ENCODE measurements around the gene TERC.

TERC gene

GRCh38 chr3:169764882-169765612 is at the start of gene TERC:
Gene TERC (minus strand): TSS chr3:169765060.
- peak; percentile 86 for DNase-seq

- DNase-seq = peak; percentile 40
Measured at GRCh38 chr3:169813757-169814517, 49.1 kb upstream of the TERC start.

- DNase-seq = no peak
Measured at GRCh38 chr3:169813278-169813677, 48.4 kb upstream of the TERC start.

DNA sequence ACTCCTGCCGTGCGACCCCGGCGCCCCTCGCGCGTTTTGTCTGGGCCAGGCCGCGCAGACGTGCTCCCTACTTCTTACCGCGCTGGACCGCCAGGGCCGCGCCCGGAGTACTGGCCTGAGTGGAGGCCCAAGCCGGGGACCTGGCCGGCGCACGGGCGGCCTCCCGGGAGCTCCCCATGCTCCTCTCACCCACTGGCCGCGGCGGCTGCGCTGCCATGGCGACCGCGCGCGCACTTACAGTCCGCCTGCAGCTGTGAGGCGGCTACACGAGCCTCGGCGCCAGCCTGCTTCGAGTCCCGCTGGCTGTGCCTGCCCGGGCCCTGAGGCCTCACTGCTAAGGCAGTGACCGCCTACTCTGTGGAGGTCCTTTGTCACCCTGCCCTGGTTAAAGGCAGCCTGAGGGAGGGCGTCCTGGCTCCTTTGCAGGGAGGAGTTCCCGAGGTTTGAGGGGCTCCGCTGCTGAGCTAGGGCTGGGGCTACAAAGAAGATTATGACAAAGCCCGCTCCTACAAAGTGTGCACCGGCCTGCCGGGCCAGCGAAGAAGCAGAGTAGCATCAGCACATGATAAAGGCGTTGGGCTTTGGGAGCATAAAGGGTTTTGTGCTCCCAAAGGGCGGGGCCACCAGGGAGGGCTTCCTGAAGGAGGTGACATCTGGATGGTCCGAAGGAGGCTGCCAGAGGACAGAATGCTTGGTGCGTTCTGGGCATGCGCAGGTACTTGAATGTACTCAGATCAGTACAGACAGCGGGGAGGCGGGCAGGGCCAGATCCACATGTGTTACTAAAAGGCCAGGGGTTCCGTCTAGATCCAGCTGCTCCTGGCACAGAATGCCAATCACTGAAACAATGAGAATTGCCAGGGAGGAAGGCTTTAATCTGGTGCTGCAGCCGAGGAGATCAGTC is 47.7 kb upstream of the TERC start, which contains the start of the genes LRRC34 and LRRIQ4:
Gene LRRC34, minus strand, starts transcription at position 573 of the 904 bp plus-strand sequence. Its CDS starts 356 bp downstream, at position 217.
Gene LRRIQ4, plus strand, starts transcription at position 539 of the 904 bp plus-strand sequence. CDS start 9,052 bp downstream, outside the sequence.
- DNase-seq = peak; percentile 70

DNA sequence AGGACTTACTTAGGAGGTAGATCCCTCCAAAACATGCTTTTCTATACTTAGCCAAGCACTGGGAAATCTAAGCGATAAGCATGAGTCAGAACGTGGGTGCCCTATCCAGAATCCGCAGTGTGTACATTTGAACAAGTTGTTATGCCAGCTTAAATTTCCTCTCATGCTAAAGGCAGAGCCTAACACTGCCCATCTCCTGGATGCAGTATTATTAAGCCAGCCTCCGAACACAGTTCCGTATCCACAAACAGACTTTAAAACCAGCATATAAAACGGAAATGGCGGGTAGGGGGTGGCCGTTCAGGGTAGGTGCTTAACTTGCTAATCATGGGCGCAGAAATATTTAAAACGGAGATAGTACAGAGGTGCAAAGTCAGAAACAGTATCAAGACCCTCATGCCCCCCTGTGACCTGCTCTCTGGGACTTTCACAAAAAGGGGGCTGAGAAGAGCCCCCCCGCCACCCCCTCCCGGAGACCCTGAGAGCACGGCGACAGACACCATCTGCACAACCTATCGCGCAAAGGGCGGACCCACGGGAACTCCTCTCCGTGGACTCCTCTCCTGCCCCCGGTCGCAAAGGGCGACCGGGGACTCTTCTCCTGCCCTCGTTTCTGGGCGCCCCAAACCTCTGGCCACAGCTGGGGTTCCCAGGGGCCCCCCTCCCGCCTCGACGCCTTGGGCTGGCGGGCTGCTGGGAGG is 46.9 kb upstream of the TERC start:
- peak; percentile 37 for DNase-seq

GRCh38 chr3:169809230-169809795 is 44.5 kb upstream of the TERC start:
- DNase-seq = no peak

DNA sequence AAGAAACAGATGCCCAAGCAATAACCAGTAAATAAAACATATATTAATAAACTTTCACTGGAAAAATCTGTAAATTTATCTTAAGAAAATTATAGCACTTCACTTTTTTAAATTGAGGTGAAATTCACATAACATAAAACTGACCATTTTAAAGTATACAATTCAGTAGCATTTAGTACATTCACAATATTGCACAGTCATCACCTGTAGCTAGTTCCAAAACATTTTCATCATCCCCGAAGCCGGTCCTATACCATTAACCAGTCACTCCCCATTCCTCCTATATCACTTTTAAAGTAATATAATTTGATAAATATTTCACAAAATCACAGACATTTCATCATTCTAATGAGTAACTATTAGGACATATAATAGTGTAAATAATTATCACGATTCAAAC is 39.8 kb upstream of the TERC start:
- no peak for DNase-seq

GRCh38 chr3:169792359-169792758 is 27.5 kb upstream of the TERC start:
- DNase-seq = no peak

GRCh38 chr3:169790687-169791429 is 26.0 kb upstream of the TERC start:
- DNase-seq = no peak

DNA sequence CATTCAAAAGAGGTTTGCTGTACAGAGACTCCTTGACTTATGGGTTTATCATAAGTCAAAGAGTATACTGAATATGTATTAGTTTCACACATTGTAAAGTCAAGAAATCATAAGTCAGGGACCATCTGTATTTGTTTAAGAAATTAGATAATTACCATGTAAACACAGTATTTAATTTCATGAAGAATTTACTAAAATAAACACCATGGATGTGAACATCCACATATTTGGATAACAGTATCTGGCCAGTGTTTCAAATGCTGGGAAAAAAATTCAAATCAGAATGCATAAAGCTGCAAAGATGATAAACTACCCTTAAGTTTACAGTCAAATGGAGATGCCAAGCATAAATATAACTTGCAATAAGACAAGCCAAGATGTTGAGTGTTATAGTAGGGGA is 25.4 kb upstream of the TERC start:
- no peak for DNase-seq

DNA sequence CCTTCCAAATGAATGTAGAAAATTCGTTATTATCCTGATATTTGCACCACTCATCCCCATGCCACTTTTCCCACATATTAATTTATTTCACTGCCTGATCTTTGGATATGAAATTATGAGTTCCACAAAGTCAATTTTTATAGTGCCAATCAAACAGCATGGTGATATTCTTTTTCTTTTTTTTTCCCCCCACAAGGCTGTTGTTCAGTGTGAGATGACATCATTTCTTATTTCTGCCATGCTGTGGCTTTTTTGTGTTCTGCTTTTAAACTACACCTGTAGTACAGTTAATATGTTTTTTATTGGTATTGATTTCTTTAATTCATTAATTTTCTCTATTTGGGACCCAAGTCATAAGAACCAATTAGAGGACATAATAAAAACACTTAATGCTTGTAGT is 22.9 kb upstream of the TERC start:
- DNase-seq = no peak

DNA sequence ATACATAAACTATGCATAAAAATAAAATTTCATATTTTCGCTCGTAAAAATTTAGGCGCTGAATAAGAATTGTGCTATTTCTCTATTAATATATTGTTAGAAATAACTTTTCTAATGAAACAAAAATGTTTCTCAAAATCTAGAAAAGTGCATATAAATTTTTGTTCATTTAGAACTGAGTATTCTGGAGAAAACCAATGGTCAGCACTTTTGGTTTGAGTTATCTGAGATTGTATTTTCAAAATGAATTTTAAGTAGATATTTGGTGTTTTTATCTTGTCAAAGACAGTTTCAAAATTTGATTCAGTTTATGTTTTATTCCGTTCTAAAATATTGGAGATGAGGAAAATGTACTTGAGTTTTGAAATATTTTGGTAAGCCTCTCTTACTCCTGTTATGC is 22.3 kb upstream of the TERC start:
- DNase-seq = no peak

DNA sequence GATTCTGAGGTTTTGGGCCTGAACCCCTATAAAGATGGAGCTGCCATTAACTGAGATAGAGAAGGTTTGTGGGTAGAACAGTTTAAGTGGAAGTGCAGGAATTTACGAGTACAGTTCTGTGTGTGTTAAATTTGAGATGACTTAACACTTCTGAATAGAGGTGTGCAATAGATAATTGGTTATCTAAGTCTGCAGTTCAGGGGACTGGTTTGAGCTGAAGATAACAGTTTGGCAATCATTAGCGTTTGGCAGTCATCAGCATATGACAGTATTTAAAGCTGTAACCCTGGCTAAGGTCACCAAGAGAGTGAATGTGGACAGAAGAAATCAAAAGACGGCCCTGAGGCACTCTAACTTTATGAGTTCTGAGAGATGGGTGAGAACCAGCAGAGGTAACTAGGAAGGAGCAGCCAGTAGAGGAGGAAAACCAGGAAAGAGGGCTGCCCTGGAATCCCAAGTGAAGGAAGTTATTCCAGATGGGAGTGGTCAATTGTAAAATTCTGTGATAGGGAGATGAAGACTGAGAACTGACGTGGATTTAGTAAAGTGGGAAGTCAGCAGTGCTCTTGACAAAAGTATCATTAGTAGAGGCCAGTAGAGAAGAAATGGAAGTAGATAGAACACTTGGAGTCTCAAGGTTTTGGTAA is 16.5 kb upstream of the TERC start:
- DNase-seq = no peak

- no peak for DNase-seq
Measured at GRCh38 chr3:169780742-169781141, 15.9 kb upstream of the TERC start.

- no peak for DNase-seq
Measured at GRCh38 chr3:169777822-169778221, 13.0 kb upstream of the TERC start.

- no peak for DNase-seq
Measured at GRCh38 chr3:169774186-169774585, 9.3 kb upstream of the TERC start.

DNA sequence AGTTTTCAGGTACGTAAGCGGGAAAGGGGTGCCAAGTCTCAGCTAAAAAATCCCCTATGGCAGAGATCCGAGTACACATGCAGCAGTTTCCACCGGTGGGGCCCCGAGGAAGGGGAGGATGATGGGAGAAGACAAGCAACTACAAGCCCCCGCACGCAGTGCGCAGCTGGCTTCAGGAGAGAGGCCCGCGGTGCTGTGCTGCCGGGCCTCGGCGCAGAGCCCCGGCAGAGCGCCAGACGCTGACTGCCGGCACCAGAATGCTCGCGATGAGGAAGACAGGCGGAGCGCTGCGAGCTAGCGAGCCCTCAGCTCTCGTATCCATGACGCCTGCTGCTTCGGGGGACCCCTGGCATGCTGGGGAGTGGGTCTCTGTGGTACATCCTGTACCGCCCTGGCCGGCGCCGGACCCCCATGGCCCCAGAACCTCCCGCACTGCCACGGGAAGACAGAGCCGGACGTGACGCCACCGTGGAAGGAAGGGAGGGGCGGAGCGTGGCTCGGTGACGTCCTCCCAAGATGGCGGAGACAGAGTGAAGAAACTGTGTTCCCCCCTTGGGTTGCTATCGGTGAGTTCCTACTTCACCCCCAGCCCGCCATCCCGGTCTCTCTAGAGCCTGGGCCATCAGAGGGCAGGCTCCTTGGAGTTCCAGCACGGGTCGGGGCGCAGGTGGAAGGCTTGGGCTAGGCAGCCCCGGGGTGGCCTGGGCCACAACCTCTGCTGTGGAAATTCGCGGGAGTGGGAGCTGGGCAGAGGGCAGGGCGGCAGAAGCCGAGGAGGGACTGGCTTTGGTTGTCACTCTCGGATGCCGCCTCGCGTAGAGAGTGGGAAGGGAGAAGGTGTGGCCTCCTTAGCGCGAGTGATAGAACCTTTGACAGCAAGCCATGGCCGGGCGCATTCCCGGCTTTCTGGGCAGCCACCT is 8.3 kb upstream of the TERC start, which contains the start of gene MYNN:
Gene MYNN, plus strand, starts transcription at position 500 of the 920 bp plus-strand sequence. CDS start 900 bp downstream, outside the sequence.
- DNase-seq = peak; percentile 81

- peak; percentile 88 for DNase-seq
Measured at GRCh38 chr3:169772305-169772896, 7.5 kb upstream of the TERC start.
